ENCODE measurements around the gene TLL1.

GRCh38 chr4:165927366-165927765 is 54.3 kb downstream of the TLL1 start:
- TF ChIP-seq FOXM1 (IDR thresholded peaks at IDR 0.05; ENCODE audit: low read depth), result no peak
- no peak for TF ChIP-seq SIN3A (IDR thresholded peaks at IDR 0.05; ENCODE audit: borderline replicate concordance, low read depth, low read length)
- no peak for TF ChIP-seq RAD21 (IDR thresholded peaks at IDR 0.05; ENCODE audit: low read length)
- TF ChIP-seq CTCF (IDR thresholded peaks at IDR 0.05), result no peak
- TF ChIP-seq CHD2 (IDR thresholded peaks at IDR 0.05; ENCODE audit: low read length, partially characterized antibody), result no peak
- TF ChIP-seq NFIC (IDR thresholded peaks at IDR 0.05; ENCODE audit: borderline replicate concordance), result no peak
- TF ChIP-seq POLR2AphosphoS5 (IDR thresholded peaks at IDR 0.05; ENCODE audit: low read depth, low read length), result no peak
- TF ChIP-seq EP300 (IDR thresholded peaks at IDR 0.05; ENCODE audit: borderline replicate concordance in 1 of 2, low read depth in 1 of 2, low read length in 1 of 2), result no peak
- TF ChIP-seq IRF3 (IDR thresholded peaks at IDR 0.05; ENCODE audit: low read depth, low read length), result no peak
- no peak for TF ChIP-seq RCOR1 (IDR thresholded peaks at IDR 0.05; ENCODE audit: low read length)
- TF ChIP-seq GABPA (IDR thresholded peaks at IDR 0.05; ENCODE audit: low read depth), result no peak
- no peak for TF ChIP-seq REST (IDR thresholded peaks at IDR 0.05; ENCODE audit: low read depth, low read length)
- no peak for TF ChIP-seq USF2 (IDR thresholded peaks at IDR 0.05; ENCODE audit: borderline replicate concordance, low read depth, low read length)

Measured in SK-N-SH (cell line).